Measurements from ENCODE around the gene METTL26. TPM values are rescaled to one million over a fixed set of nuclear protein-coding genes. Genes with fewer than 3 reads are reported as not detected.

METTL26 gene
- total RNA-seq, 1 donor from 2014 or later = 224 TPM

- no peak for DNase-seq (ENCODE audit: low read depth)
Measured at GRCh38 chr16:681746-682427, 45.8 kb upstream of the METTL26 start.

GRCh38 chr16:680967-681745 is 45.1 kb upstream of the METTL26 start:
- H3K4me3 ChIP-seq (ENCODE audit: low read depth, low read length) = peak overlapping the region; percentile 84
- no peak for DNase-seq (ENCODE audit: low read depth)
- no peak for TF ChIP-seq CTCF (conservative IDR thresholded peaks at IDR 0.05; ENCODE audit: low read depth, low read length)

More at GRCh38 chr16:681746-682427, 45.8 kb upstream of the METTL26 start:
- no peak for TF ChIP-seq CTCF (conservative IDR thresholded peaks at IDR 0.05; ENCODE audit: low read depth, low read length)
- peak overlapping the region; percentile 84 for H3K4me3 ChIP-seq (ENCODE audit: low read depth, low read length)

GRCh38 chr16:680625-680945 is 44.5 kb upstream of the METTL26 start:
- no peak for TF ChIP-seq CTCF (conservative IDR thresholded peaks at IDR 0.05; ENCODE audit: low read depth, low read length)
- DNase-seq (ENCODE audit: low read depth) = no peak
- H3K4me3 ChIP-seq (ENCODE audit: low read depth, low read length) = peak overlapping the region; percentile 84

- H3K4me3 ChIP-seq (ENCODE audit: low read depth, low read length) = peak within 1 kb of the TSS; percentile 84
- no peak for TF ChIP-seq CTCF (conservative IDR thresholded peaks at IDR 0.05; ENCODE audit: low read depth, low read length)
- DNase-seq (ENCODE audit: low read depth) = no peak
Measured at GRCh38 chr16:679814-680624, 43.9 kb upstream of the METTL26 start, which contains the start of gene STUB1. STUB1 (plus strand) TSS chr16:680410; CDS start chr16:680526, 116 bp downstream.

- no peak for TF ChIP-seq CTCF (conservative IDR thresholded peaks at IDR 0.05; ENCODE audit: low read depth, low read length)
- no peak for DNase-seq (ENCODE audit: low read depth)
- H3K4me3 ChIP-seq (ENCODE audit: low read depth, low read length) = peak overlapping the region; percentile 57
Measured at GRCh38 chr16:678858-679813, 43.0 kb upstream of the METTL26 start.
